ENCODE measurements around the gene ENAH.

- TF ChIP-seq JUND (IDR thresholded peaks at IDR 0.05) (no peak), RAD21 (IDR thresholded peaks at IDR 0.05; ENCODE audit: low read depth) (no peak), ELF1 (IDR thresholded peaks at IDR 0.05; ENCODE audit: borderline replicate concordance, low read depth) (no peak), SIN3A (IDR thresholded peaks at IDR 0.05; ENCODE audit: low read depth) (no peak), SP1 (IDR thresholded peaks at IDR 0.05; ENCODE audit: low read depth) (no peak), POLR2AphosphoS5 (IDR thresholded peaks at IDR 0.05; ENCODE audit: low read depth, low read length) (no peak), POLR2A (IDR thresholded peaks at IDR 0.05; ENCODE audit: borderline replicate concordance, extremely low read depth, insufficient read depth, insufficient read length) (no peak), ZBTB33 (IDR thresholded peaks at IDR 0.05; ENCODE audit: extremely low read depth, insufficient replicate concordance, low read length) (no peak), ZNF274 (IDR thresholded peaks at IDR 0.05; ENCODE audit: low read depth, low read length) (no peak), EZH2 (IDR thresholded peaks at IDR 0.05) (no peak), YY1 (IDR thresholded peaks at IDR 0.05; ENCODE audit: extremely low read depth, insufficient replicate concordance, low read depth, low read length) (no peak)
- TF ChIP-seq, protein P1, sequence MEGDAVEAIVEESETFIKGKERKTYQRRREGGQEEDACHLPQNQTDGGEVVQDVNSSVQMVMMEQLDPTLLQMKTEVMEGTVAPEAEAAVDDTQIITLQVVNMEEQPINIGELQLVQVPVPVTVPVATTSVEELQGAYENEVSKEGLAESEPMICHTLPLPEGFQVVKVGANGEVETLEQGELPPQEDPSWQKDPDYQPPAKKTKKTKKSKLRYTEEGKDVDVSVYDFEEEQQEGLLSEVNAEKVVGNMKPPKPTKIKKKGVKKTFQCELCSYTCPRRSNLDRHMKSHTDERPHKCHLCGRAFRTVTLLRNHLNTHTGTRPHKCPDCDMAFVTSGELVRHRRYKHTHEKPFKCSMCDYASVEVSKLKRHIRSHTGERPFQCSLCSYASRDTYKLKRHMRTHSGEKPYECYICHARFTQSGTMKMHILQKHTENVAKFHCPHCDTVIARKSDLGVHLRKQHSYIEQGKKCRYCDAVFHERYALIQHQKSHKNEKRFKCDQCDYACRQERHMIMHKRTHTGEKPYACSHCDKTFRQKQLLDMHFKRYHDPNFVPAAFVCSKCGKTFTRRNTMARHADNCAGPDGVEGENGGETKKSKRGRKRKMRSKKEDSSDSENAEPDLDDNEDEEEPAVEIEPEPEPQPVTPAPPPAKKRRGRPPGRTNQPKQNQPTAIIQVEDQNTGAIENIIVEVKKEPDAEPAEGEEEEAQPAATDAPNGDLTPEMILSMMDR (IDR thresholded peaks at IDR 0.05 in 2 of 3, conservative IDR thresholded peaks at IDR 0.05 in 1 of 3; ENCODE audit: borderline replicate concordance in 1 of 3, insufficient read depth in 1 of 3, low read depth in 2 of 3, low read length in 2 of 3) = no peak
- TF ChIP-seq, protein P2, sequence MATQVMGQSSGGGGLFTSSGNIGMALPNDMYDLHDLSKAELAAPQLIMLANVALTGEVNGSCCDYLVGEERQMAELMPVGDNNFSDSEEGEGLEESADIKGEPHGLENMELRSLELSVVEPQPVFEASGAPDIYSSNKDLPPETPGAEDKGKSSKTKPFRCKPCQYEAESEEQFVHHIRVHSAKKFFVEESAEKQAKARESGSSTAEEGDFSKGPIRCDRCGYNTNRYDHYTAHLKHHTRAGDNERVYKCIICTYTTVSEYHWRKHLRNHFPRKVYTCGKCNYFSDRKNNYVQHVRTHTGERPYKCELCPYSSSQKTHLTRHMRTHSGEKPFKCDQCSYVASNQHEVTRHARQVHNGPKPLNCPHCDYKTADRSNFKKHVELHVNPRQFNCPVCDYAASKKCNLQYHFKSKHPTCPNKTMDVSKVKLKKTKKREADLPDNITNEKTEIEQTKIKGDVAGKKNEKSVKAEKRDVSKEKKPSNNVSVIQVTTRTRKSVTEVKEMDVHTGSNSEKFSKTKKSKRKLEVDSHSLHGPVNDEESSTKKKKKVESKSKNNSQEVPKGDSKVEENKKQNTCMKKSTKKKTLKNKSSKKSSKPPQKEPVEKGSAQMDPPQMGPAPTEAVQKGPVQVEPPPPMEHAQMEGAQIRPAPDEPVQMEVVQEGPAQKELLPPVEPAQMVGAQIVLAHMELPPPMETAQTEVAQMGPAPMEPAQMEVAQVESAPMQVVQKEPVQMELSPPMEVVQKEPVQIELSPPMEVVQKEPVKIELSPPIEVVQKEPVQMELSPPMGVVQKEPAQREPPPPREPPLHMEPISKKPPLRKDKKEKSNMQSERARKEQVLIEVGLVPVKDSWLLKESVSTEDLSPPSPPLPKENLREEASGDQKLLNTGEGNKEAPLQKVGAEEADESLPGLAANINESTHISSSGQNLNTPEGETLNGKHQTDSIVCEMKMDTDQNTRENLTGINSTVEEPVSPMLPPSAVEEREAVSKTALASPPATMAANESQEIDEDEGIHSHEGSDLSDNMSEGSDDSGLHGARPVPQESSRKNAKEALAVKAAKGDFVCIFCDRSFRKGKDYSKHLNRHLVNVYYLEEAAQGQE (IDR thresholded peaks at IDR 0.05; ENCODE audit: low read depth) = no peak
These were observed 111.5 kb downstream of the ENAH start for GRCh38 chr1:225541383-225541782.
